ENCODE results near the gene IRF3.

IRF3 gene

GRCh38 chr19:49654581-49654980, 11.1 kb downstream of the IRF3 start:
- peaks cover 5% of the 10 kb centered on the region; the same call in 1 of the 2 replicates for H3K4me1 ChIP-seq (ENCODE audit: control insufficient read depth, insufficient read depth, low read length)
- H3K36me3 ChIP-seq (ENCODE audit: control insufficient read depth, insufficient read depth, low read length): peaks cover 84% of the 10 kb centered on the region
- H3K27ac ChIP-seq (ENCODE audit: low read depth, low read length): no peak overlapping the region
- H3K4me3 ChIP-seq (ENCODE audit: low read depth, low read length): no peak overlapping the region
- H3K27me3 ChIP-seq (ENCODE audit: control insufficient read depth, insufficient read depth, low read length): no peaks in the 10 kb centered on the region
- H3K9me3 ChIP-seq (ENCODE audit: control insufficient read depth, insufficient read depth, low read length): no peaks in the 10 kb centered on the region
- H3K9ac ChIP-seq (ENCODE audit: low read depth, low read length): no peak overlapping the region

DNA sequence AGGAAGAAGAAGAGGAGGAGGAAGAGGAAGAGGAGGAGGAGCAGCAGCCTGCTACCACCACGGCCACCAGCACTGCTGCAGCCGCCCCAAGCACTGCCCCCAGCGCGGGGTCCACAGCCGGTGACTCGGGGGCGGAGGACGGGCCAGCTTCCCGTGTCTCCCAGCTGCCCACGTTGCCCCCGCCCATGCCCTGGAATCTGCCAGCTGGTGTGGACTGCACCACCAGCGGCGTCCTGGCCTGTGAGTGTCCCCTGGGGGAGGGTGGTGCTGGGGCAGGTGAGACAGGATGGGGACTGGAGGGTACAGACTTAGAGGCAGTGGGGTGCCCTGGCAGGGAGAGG, 12.2 kb downstream of the IRF3 start:
- Histone ChIP-seq H3K27ac (ENCODE audit: low read depth, low read length) (no peak overlapping the region), H3K9ac (ENCODE audit: low read depth, low read length) (no peak overlapping the region), H3K36me3 (ENCODE audit: control insufficient read depth, insufficient read depth, low read length) (peaks cover 81% of the 10 kb centered on the region), H3K27me3 (ENCODE audit: control insufficient read depth, insufficient read depth, low read length) (no peaks in the 10 kb centered on the region), H3K9me3 (ENCODE audit: control insufficient read depth, insufficient read depth, low read length) (no peaks in the 10 kb centered on the region), H3K4me3 (ENCODE audit: low read depth, low read length) (no peak overlapping the region), H3K4me1 (ENCODE audit: control insufficient read depth, insufficient read depth, low read length) (peaks cover 5% of the 10 kb centered on the region; the same call in 1 of the 2 replicates)

DNA sequence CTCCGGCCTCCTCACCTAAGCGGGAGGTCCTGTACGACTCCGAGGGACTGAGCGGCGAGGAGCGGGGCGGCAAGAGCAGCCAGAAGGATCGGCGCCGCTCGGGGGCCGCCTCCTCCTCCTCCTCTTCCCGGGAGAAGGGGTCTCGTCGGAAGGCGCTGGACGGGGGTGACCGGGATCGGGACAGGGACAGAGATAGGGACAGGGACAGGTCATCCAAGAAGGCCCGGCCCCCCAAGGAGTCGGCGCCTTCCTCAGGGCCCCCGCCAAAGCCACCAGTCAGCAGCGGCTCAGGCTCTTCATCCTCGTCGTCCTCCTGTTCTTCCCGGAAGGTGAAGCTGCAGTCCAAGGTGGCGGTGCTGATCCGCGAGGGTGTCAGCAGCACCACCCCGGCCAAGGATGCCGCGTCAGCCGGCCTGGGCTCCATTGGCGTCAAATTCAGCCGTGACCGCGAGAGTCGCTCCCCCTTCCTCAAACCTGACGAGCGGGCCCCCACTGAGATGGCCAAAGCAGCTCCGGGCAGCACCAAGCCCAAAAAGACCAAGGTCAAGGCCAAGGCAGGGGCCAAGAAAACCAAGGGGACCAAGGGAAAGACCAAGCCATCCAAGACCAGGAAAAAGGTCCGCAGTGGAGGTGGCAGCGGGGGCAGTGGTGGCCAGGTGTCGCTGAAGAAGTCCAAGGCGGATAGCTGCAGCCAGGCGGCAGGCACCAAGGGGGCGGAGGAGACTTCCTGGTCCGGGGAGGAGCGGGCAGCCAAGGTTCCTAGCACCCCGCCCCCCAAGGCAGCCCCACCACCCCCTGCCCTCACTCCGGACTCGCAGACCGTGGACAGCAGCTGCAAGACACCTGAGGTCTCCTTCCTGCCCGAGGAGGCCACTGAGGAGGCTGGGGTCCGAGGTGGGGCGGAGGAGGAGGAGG, 12.8 kb downstream of the IRF3 start:
- Histone ChIP-seq H3K36me3 (ENCODE audit: control insufficient read depth, insufficient read depth, low read length) (peaks cover 82% of the 10 kb centered on the region), H3K9ac (ENCODE audit: low read depth, low read length) (no peak overlapping the region), H3K27ac (ENCODE audit: low read depth, low read length) (no peak overlapping the region), H3K4me1 (ENCODE audit: control insufficient read depth, insufficient read depth, low read length) (peaks cover 5% of the 10 kb centered on the region; the same call in 1 of the 2 replicates), H3K27me3 (ENCODE audit: control insufficient read depth, insufficient read depth, low read length) (no peaks in the 10 kb centered on the region), H3K4me3 (ENCODE audit: low read depth, low read length) (no peak overlapping the region), H3K9me3 (ENCODE audit: control insufficient read depth, insufficient read depth, low read length) (no peaks in the 10 kb centered on the region)

DNA sequence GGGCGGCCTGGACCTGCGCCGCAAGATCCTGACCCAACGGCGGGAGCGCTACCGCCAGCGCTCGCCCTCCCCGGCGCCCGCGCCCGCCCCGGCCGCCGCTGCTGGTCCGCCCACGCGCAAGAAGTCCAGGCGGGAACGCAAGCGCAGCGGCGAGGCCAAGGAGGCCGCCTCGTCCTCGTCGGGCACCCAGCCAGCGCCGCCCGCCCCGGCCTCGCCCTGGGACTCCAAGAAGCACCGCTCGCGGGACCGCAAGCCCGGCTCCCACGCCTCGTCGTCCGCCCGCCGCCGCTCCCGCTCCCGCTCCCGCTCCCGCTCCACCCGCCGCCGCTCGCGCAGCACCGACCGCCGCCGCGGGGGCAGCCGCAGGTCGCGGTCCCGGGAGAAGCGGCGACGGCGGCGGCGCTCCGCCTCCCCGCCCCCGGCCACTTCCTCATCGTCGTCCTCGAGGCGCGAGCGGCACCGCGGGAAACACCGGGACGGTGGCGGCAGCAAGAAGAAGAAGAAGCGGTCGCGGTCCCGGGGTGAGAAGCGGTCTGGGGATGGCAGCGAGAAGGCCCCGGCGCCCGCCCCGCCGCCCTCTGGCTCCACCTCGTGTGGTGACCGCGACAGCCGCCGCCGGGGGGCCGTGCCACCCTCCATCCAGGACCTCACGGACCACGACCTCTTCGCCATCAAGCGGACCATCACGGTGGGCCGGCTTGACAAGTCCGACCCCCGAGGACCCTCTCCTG, 13.7 kb downstream of the IRF3 start:
- Histone ChIP-seq H3K9me3 (ENCODE audit: control insufficient read depth, insufficient read depth, low read length) (no peaks in the 10 kb centered on the region), H3K27ac (ENCODE audit: low read depth, low read length) (no peak overlapping the region), H3K4me3 (ENCODE audit: low read depth, low read length) (no peak overlapping the region), H3K4me1 (ENCODE audit: control insufficient read depth, insufficient read depth, low read length) (peaks cover 5% of the 10 kb centered on the region; the same call in 1 of the 2 replicates), H3K36me3 (ENCODE audit: control insufficient read depth, insufficient read depth, low read length) (peaks cover 83% of the 10 kb centered on the region), H3K9ac (ENCODE audit: low read depth, low read length) (no peak overlapping the region), H3K27me3 (ENCODE audit: control insufficient read depth, insufficient read depth, low read length) (no peaks in the 10 kb centered on the region)

- Histone ChIP-seq H3K27ac (ENCODE audit: low read depth, low read length) (no peak overlapping the region), H3K9ac (ENCODE audit: low read depth, low read length) (no peak overlapping the region), H3K4me3 (ENCODE audit: low read depth, low read length) (no peak overlapping the region), H3K9me3 (ENCODE audit: control insufficient read depth, insufficient read depth, low read length) (no peaks in the 10 kb centered on the region), H3K36me3 (ENCODE audit: control insufficient read depth, insufficient read depth, low read length) (peaks cover 83% of the 10 kb centered on the region), H3K4me1 (ENCODE audit: control insufficient read depth, insufficient read depth, low read length) (peaks cover 1% of the 10 kb centered on the region; the same call in 1 of the 2 replicates), H3K27me3 (ENCODE audit: control insufficient read depth, insufficient read depth, low read length) (no peaks in the 10 kb centered on the region)
These were observed 14.4 kb downstream of the IRF3 start for GRCh38 chr19:49651029-49651819.

DNA sequence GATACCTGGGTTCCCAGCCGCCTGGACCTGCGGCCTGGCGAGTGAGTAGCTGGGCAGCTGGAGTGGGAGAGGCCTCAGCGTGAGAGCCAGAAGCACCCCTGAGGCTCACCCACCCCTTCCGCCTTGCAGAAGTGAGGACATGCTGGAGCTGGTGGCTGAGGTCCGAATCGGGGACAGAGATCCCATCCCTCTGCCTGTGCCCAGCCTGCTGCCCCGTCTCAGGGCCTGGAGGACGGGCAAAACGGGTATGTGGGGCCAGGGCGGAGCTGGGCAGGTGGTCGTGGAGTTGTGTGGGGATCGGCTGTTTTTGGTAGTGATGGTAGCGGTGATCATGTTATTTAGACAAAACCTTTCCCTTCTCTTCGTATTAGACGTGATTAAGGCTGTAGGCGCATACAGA, 19.1 kb downstream of the IRF3 start:
- Histone ChIP-seq H3K9ac (ENCODE audit: low read depth, low read length) (no peak overlapping the region), H3K4me3 (ENCODE audit: low read depth, low read length) (no peak overlapping the region), H3K27ac (ENCODE audit: low read depth, low read length) (no peak overlapping the region), H3K4me1 (ENCODE audit: control insufficient read depth, insufficient read depth, low read length) (peaks cover 9% of the 10 kb centered on the region), H3K9me3 (ENCODE audit: control insufficient read depth, insufficient read depth, low read length) (no peaks in the 10 kb centered on the region), H3K27me3 (ENCODE audit: control insufficient read depth, insufficient read depth, low read length) (no peaks in the 10 kb centered on the region), H3K36me3 (ENCODE audit: control insufficient read depth, insufficient read depth, low read length) (peaks cover 58% of the 10 kb centered on the region)

DNA sequence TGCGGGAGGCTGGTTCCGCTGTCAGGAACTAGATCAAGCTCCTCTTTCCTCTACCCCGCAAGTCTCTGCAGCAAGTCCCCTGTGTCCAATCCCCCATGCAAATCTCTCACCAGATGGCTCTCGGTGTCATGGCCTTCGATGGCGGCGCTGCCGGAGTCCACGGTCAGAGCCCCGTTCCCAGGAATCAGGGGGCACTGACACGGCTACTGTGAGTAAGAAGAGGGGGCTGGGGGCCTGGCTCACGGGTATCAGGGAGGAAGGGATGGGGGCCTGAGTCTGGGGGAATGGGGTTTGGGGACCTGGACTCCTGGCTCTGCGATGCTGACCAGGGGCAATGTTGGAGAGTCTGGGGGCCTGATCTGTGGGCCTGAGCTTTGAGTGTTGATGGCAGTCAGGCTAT, 19.7 kb downstream of the IRF3 start:
- H3K4me3 ChIP-seq (ENCODE audit: low read depth, low read length): no peak overlapping the region
- H3K27ac ChIP-seq (ENCODE audit: low read depth, low read length): no peak overlapping the region
- peaks cover 15% of the 10 kb centered on the region for H3K4me1 ChIP-seq (ENCODE audit: control insufficient read depth, insufficient read depth, low read length)
- H3K9ac ChIP-seq (ENCODE audit: low read depth, low read length): no peak overlapping the region
- H3K27me3 ChIP-seq (ENCODE audit: control insufficient read depth, insufficient read depth, low read length): no peaks in the 10 kb centered on the region
- no peaks in the 10 kb centered on the region for H3K9me3 ChIP-seq (ENCODE audit: control insufficient read depth, insufficient read depth, low read length)
- peaks cover 54% of the 10 kb centered on the region for H3K36me3 ChIP-seq (ENCODE audit: control insufficient read depth, insufficient read depth, low read length)

DNA sequence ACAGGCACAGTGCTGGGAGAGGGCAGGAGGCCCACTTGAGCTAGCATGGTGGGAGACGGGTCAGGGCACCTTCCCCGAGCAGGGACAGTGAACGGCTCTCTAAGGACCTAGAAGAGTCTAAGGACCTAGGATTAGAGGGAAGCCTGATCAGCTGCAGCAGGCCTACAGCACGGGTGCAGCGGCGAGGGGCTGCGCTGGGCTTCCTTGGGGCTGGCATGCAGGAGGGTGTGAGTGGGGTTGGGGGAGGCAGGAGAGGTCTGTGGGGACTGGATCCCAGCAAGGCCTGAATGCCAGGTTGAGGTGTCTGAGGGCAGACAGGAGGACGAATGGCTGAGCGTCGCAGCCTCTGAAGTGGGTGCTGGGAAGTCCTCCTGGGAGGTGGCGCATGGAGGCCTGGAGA, 20.1 kb downstream of the IRF3 start:
- H3K36me3 ChIP-seq (ENCODE audit: control insufficient read depth, insufficient read depth, low read length): peaks cover 52% of the 10 kb centered on the region
- H3K9ac ChIP-seq (ENCODE audit: low read depth, low read length): no peak overlapping the region
- H3K4me3 ChIP-seq (ENCODE audit: low read depth, low read length): no peak overlapping the region
- H3K27ac ChIP-seq (ENCODE audit: low read depth, low read length): no peak overlapping the region
- H3K27me3 ChIP-seq (ENCODE audit: control insufficient read depth, insufficient read depth, low read length): no peaks in the 10 kb centered on the region
- H3K9me3 ChIP-seq (ENCODE audit: control insufficient read depth, insufficient read depth, low read length): no peaks in the 10 kb centered on the region
- H3K4me1 ChIP-seq (ENCODE audit: control insufficient read depth, insufficient read depth, low read length): peaks cover 18% of the 10 kb centered on the region

GRCh38 chr19:49643466-49643865, 22.2 kb downstream of the IRF3 start:
- no peak overlapping the region for H3K4me3 ChIP-seq (ENCODE audit: low read depth, low read length)
- peaks cover 20% of the 10 kb centered on the region for H3K4me1 ChIP-seq (ENCODE audit: control insufficient read depth, insufficient read depth, low read length)
- peaks cover 34% of the 10 kb centered on the region for H3K36me3 ChIP-seq (ENCODE audit: control insufficient read depth, insufficient read depth, low read length)
- no peaks in the 10 kb centered on the region for H3K27me3 ChIP-seq (ENCODE audit: control insufficient read depth, insufficient read depth, low read length)
- H3K27ac ChIP-seq (ENCODE audit: low read depth, low read length): no peak overlapping the region
- no peak overlapping the region for H3K9ac ChIP-seq (ENCODE audit: low read depth, low read length)
- no peaks in the 10 kb centered on the region for H3K9me3 ChIP-seq (ENCODE audit: control insufficient read depth, insufficient read depth, low read length)

- peaks cover 29% of the 10 kb centered on the region for H3K36me3 ChIP-seq (ENCODE audit: control insufficient read depth, insufficient read depth, low read length)
These were observed 23.1 kb downstream of the IRF3 start for GRCh38 chr19:49642492-49643035.

More at GRCh38 chr19:49642492-49643035, 23.1 kb downstream of the IRF3 start:
- H3K9me3 ChIP-seq (ENCODE audit: control insufficient read depth, insufficient read depth, low read length): no peaks in the 10 kb centered on the region
- H3K27me3 ChIP-seq (ENCODE audit: control insufficient read depth, insufficient read depth, low read length): no peaks in the 10 kb centered on the region
- H3K4me3 ChIP-seq (ENCODE audit: low read depth, low read length): peak overlapping the region; percentile 93
- peak overlapping the region; percentile 94 for H3K27ac ChIP-seq (ENCODE audit: low read depth, low read length)
- peak overlapping the region; percentile 86 for H3K9ac ChIP-seq (ENCODE audit: low read depth, low read length)
- H3K4me1 ChIP-seq (ENCODE audit: control insufficient read depth, insufficient read depth, low read length): peaks cover 26% of the 10 kb centered on the region

Data from HUES48 (cell line).